ENCODE data around the gene EPS8L1. TPM values are rescaled to one million over a fixed set of nuclear protein-coding genes. Genes with fewer than 3 reads are reported as not detected.

Gene EPS8L1
- polyA plus RNA-seq, 1 experiment, result 4.4 TPM

GRCh38 chr19:55046975-55047622 lies 28.6 kb upstream of the EPS8L1 start:
- POLR2A ChIA-PET, result no interaction called here
- no peaks in the 10 kb centered on the region for H3K27me3 ChIP-seq (ENCODE audit: control insufficient read depth, insufficient read depth, low read length)
- TF ChIP-seq CTCF (IDR thresholded peaks at IDR 0.05; ENCODE audit: insufficient read depth, low read depth, low read length), result no peak
- H3K4me3 ChIP-seq (ENCODE audit: low read depth, low read length), result no peak overlapping the region
- no peak for DNase-seq (ENCODE audit: low read depth)
- CTCF ChIA-PET, result interaction anchor here (0.6 kb wide), 1 partner anchor 157 kb away, joined by 3 read pairs; no protein-coding TSS in a partner anchor
- peaks cover 10% of the 10 kb centered on the region for H3K36me3 ChIP-seq (ENCODE audit: control insufficient read depth, insufficient read depth, low read length)

DNA sequence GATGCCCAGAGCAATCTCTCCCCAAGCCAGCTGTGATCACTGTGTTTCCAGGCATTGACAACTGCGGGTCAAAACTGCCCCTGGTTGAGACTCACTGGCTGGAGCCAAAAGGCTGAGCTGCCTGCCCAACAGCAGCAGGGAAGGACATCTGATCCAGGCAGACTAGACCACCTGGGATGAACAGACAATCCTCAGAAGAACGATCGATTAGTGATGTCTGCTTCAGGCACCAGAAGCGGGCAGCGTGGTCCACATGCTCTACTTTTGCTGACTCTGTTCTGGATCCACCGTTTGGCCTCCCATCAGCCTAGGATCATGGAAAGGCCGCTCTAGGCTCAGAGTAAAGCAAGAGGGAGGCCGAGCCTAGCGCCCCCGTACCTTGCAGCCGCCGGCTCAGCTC lies 27.7 kb upstream of the EPS8L1 start:
- POLR2A ChIA-PET, result no interaction called here
- CTCF ChIA-PET, result no interaction called here
- Histone ChIP-seq H3K27me3 (ENCODE audit: control insufficient read depth, insufficient read depth, low read length) (no peaks in the 10 kb centered on the region), H3K4me3 (ENCODE audit: low read depth, low read length) (no peak overlapping the region), H3K36me3 (ENCODE audit: control insufficient read depth, insufficient read depth, low read length) (peaks cover 10% of the 10 kb centered on the region)
- no peak for DNase-seq (ENCODE audit: low read depth)
- TF ChIP-seq CTCF (IDR thresholded peaks at IDR 0.05; ENCODE audit: insufficient read depth, low read depth, low read length), result no peak

GRCh38 chr19:55048446-55048845 lies 27.2 kb upstream of the EPS8L1 start:
- Histone ChIP-seq H3K27me3 (ENCODE audit: control insufficient read depth, insufficient read depth, low read length) (no peaks in the 10 kb centered on the region), H3K36me3 (ENCODE audit: control insufficient read depth, insufficient read depth, low read length) (peaks cover 10% of the 10 kb centered on the region), H3K4me3 (ENCODE audit: low read depth, low read length) (no peak overlapping the region)
- CTCF ChIA-PET, result no interaction called here
- no peak for TF ChIP-seq CTCF (IDR thresholded peaks at IDR 0.05; ENCODE audit: insufficient read depth, low read depth, low read length)
- POLR2A ChIA-PET, result no interaction called here
- no peak for DNase-seq (ENCODE audit: low read depth)

- no peak for TF ChIP-seq CTCF (IDR thresholded peaks at IDR 0.05; ENCODE audit: insufficient read depth, low read depth, low read length)
- DNase-seq (ENCODE audit: low read depth), result no peak
- H3K27me3 ChIP-seq (ENCODE audit: control insufficient read depth, insufficient read depth, low read length), result no peaks in the 10 kb centered on the region
- CTCF ChIA-PET, result no interaction called here
- POLR2A ChIA-PET, result no interaction called here
- peaks cover 4% of the 10 kb centered on the region for H3K36me3 ChIP-seq (ENCODE audit: control insufficient read depth, insufficient read depth, low read length)
- no peak overlapping the region for H3K4me3 ChIP-seq (ENCODE audit: low read depth, low read length)
Measured at GRCh38 chr19:55050749-55051532, 24.7 kb upstream of the EPS8L1 start.

DNA sequence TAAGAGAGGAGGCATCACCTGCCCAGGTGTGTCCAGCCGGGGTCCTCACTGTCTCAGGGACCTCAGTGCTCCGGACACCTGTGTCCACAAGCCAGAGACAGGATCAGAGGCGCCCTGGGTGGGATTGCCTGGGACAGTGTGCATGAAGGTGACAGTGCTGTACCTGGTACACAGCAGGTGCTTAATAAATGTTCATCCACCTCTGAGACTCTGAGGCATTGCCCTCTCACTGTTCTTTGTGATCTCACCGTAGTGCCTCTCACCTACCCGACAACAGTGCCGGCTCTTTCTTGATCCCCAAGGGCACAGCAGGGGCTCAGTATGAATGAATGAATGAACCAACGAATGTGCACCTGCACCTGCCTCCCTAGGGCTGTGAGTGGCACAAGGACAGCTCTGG lies 21.9 kb upstream of the EPS8L1 start:
- no peak for TF ChIP-seq CTCF (IDR thresholded peaks at IDR 0.05; ENCODE audit: insufficient read depth, low read depth, low read length)
- ChIA-PET CTCF (no interaction called here), POLR2A (no interaction called here)
- H3K4me3 ChIP-seq (ENCODE audit: low read depth, low read length), result no peak overlapping the region
- H3K36me3 ChIP-seq (ENCODE audit: control insufficient read depth, insufficient read depth, low read length), result peaks cover 5% of the 10 kb centered on the region
- no peak for DNase-seq (ENCODE audit: low read depth)
- no peaks in the 10 kb centered on the region for H3K27me3 ChIP-seq (ENCODE audit: control insufficient read depth, insufficient read depth, low read length)

Data from BJ (cell line).